ENCODE data around the gene CLOCK.

The CLOCK gene

DNA sequence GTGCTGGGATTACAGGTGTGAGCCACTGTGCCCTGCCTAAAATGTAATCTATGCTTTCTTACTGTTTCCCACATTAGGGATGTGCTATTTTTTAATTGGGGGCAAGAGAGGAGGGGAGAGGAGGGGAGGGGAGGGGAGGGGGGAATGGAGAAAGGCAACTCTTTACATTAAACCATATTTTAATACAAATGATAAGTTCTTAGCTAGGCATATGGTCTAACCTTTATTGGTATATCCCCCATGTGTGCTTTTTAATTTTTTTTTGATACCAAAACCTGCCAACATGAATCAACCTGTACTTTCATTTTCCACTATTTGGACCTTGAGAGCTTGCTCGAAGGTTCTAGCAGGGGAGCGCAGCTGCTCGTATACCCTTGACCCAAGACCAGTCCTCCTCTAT, 6.4 kb downstream of the CLOCK start:
- DNase-seq, result no peak

DNA sequence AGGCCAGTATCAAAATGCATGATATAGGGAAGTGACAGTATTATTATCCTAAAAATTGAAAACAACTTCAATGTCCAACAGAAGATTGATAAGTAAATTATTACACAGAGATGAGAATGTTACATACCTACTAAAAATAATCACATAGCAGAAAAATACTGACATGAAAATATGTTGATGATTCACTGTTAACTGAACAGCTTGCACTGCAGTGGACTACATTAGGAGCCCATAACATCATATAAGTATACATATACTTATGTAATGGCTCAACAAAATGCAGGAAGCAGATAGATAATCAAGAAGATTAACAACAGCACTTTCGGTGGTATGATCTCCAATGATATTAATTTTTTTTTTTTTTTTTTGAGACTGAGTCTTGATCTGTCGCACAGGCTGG, 7.1 kb downstream of the CLOCK start:
- DNase-seq, result no peak

DNA sequence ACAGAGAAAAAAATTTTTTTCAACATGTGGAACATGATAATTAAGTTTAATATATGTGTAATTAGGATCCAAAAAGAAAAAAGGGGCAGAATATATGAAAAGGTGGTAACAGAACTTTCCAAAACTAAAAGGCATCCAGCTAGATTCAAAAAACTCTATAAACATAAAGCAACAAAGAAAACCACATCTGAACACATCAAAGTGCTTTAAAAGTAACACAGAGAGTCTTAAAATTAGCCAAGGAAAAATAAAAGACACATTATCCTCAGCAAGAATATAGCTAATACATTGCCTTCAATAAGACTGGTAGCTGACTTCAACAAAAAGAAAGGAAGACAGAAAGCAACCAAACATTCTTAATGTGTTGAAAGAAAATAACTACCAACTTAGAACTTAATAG, 8.2 kb downstream of the CLOCK start:
- no peak for DNase-seq

GRCh38 chr4:55534306-55534705, 12.4 kb downstream of the CLOCK start:
- DNase-seq, result no peak

DNA sequence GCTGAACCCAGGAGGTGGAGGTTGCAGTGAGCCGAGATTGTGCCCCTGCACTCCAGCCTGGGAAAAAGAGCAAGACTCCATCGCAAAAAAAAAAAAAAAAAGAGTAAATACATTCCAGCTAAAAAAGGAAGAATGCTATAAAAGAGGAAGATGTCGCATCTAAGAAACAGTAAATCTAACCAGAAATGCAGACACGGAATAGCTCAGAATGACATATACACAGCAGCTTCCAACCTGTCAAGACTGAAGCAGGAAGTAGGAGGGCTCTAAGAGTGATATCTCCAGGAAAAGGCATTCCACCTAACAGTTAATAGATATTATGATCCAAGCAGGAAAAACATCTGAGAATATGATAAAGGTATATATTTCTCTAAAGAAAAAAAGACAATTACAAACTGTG, 16.0 kb downstream of the CLOCK start:
- DNase-seq, result no peak

- DNase-seq, result no peak
Observed at GRCh38 chr4:55530167-55530566, 16.5 kb downstream of the CLOCK start.

GRCh38 chr4:55528491-55528890, 18.2 kb downstream of the CLOCK start:
- DNase-seq, result no peak

DNA sequence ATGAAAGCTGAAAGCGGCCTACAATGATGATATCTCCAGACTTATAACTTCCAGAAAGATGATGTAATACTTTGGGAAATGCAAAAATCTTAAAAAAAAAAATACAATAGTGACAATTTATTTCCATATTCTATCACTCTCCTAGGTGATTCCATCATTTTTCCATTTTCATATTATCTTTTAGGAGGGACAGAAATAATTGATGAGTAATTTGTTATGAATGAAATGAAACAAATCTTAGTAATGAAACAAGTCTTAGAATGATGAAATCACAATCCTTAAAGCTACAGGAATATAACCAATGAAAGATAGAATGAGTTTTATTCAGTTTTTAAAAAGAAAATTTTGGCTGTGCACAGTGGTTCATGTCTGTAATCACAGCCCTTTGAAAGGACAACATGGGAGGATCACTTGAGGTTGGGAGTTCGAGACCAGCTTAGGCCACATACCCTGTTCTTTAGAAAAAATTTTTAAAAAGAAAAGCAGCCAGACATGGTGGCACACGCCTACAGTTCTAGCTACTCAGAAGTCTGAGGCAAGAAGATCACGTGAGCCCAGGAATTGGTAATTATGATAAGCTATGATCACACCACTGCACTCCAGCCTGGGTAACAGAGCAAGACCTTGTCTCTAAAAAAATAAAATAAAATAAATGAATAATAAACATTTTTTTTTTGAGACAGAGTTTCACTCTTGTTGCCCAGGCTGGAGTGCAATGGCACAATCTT, 21.7 kb downstream of the CLOCK start:
- no peak for DNase-seq

GRCh38 chr4:55518442-55518841, 28.3 kb downstream of the CLOCK start:
- no peak for DNase-seq

GRCh38 chr4:55517526-55518229, 29.0 kb downstream of the CLOCK start:
- DNase-seq, result no peak

- DNase-seq, result no peak
Observed at GRCh38 chr4:55512922-55513571, 33.7 kb downstream of the CLOCK start.

DNA sequence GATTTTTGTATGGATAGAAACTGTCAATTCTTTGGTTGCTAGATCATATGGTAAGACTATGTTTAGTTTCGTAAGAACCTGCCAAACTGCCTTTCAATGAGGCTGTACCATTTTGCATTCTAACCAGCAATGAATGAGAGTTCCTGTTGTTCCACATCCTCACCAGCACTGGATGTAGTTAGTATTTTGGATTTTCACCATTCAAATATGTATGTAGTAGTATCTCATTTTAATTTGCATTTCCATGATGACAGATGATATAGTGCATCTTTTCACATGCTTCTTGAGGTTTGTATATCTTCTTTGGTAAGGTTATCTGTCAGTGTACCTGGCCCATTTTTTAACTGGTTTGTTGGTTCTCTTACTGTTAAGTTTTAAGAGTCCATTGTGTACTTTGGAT, 34.6 kb downstream of the CLOCK start:
- DNase-seq, result no peak

DNA sequence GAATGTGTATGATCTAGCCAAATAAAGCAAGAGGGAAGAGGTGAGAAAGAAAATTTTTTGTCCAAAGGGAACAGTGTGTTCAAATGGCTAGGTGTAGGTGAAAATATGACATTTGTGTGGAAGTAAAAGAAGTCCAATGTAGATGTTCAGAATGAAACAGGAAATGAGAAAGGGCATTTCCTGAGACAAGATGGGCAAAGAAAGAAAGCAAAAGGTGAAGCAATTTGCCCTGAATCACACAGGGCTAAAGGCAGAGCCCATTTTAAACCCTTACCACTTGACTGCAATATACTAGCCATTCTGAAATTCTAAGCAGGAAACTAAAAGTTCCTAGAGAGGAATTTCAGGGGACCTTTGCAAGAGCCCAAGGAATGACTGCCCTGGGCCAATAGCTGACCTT, 36.0 kb downstream of the CLOCK start:
- no peak for DNase-seq

- DNase-seq, result no peak
Observed at GRCh38 chr4:55509266-55509665, 37.4 kb downstream of the CLOCK start.

GRCh38 chr4:55507612-55508011, 39.1 kb downstream of the CLOCK start:
- no peak for DNase-seq

- DNase-seq, result no peak
Observed at GRCh38 chr4:55503169-55503568, 43.5 kb downstream of the CLOCK start.

DNA sequence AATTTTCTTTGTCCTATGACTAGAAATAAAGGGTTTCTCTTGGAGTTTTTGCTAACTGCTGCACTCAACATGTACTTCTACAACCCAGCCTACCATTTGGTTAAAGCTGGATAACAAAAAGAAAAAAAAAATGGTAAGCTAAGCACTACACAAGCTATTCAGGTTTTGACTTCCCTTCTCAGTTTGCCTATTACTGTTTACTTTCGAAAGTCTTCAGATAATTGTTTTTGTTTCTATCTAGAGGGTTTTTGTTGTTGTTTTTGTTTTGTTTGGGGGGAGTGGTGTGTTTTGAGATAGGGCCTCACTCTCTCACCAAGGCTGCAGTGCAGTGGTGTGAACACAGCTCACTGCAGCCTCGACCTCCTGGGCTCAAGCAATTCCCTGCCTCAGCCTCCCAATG, 46.6 kb downstream of the CLOCK start:
- no peak for DNase-seq

DNA sequence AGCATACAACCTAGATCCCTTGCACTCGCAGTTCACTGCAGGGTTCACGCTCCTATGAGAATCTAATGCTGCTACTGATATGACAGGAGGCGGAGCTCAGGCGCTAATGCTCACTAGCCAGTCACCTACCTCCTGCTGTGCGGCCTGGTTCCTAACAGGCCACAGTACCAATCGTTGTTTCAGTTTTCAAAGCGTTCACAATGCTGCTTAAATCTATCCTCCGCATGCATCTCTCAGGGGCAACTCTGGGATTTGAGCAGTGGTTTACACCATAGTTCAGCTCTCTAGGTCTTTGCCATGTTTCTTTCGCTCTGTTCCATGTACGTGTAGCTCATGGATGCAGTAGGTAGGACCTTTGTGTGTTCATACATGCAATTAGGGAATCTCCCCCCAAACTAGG, 47.2 kb downstream of the CLOCK start:
- no peak for DNase-seq

DNA sequence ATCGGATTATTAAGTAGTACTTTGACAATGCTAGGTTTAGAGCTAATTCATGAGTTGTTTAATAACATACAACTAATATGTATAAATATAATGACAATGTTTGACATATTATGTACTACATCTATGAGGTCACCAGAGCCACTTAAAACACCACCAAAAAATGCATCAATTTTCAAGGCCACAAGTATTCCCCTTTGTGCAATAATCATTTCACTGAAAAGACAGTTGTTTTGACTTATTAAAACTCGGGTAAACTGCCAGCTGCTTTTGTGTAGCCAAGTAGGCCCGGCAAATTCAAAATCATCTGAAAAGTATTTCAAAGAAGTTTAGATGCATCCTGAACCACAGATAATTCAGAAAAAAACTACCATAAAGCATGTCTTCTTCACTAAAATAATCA, 48.7 kb downstream of the CLOCK start:
- no peak for DNase-seq

DNA sequence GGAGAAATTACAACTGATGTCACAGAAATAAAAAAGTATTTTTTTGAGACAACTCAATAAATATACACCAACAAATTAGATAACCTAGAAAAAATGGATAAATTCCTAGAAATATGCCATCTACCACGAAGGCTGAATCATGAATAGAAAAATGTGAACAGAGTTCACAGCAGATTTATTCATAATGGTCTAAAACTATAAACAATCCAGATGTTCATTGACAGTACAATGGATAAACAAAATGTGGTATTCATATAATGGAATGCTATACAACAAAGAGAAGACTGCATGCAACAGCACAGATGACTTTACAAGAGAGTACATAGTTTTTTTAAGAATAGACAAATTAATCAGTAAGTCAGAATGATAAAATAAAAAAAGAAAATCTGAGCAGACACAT, 55.2 kb downstream of the CLOCK start:
- DNase-seq, result no peak

DNA sequence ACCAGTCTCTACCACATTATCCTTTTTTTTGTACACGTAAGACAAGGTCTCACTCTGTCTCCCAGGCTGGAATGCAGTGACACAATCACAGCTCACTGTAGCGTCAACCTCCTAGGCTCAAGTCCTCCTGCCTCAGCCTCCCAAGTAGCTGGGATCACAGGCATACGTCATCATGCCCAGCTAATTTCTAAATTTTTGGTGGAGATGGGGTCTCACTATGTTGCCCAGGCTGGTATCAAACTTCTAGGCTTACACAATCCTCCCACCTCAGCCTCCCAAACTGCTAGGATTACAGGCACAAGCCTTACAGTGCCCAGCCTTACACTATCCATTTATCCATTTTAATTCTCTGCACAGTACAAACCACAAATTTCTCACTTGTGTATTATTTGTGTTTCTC, 58.0 kb downstream of the CLOCK start:
- DNase-seq, result no peak

DNA sequence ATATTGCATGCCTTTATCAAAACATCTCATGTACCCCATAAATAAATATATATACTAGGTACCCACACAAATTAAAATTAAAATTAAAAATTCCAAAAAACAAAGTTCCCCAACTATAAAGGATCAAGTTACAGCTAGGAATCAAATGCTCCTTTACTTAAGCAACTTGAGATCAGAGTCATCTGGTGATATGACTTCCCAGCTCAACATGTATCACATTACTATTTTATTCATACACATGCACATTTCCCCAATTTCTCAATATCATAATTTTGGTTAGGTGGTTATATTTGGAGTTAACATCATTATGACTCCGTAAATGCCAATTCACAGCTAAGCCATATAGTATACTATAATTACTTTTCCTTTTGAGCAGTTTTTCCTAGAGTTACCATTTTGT, 60.9 kb downstream of the CLOCK start:
- no peak for DNase-seq

DNA sequence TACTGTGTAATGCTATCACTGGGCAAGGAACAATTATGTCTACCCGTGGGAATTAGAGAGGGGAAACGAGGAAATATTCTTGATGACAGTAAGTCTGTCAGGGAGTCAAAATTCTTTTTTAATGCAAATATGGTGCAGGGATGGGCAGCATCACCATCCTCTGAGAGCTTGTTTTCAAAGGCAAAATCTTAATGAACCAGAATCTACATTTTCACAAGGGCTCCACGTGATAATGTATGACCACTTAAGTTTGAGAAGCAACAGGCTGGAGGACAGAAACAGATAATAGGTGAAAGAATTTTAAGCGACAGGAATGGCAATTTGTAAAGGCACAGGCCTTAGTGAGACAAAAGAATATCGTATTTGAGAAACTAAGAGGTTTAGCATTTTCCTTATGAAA, 63.4 kb downstream of the CLOCK start:
- DNase-seq, result no peak
